ENCODE measurements around the gene ABTB2. TPM values are rescaled to one million over a fixed set of nuclear protein-coding genes. Genes with fewer than 3 reads are reported as not detected.

ABTB2 gene
- total RNA-seq, 2 experiments from 2014 or later = 0.06 to 0.09 TPM

- H3K9me3 ChIP-seq (ENCODE audit: low read length) = no peaks in the 10 kb centered on the region
- DNase-seq (ENCODE audit: low spot score) = no peak
- H3K9me2 ChIP-seq (ENCODE audit: insufficient read depth, low read length) = no peaks in the 10 kb centered on the region
- ChIA-PET CTCF (ENCODE audit: unreplicated experiment) (no interaction called here), POLR2A (interaction anchor here (0.9 kb wide), 1 partner anchor 12 kb away, joined by 4 read pairs; no protein-coding TSS in a partner anchor)
- H2AFZ ChIP-seq (ENCODE audit: low read length) = no peak overlapping the region
- no peaks in the 10 kb centered on the region for H3K79me2 ChIP-seq (ENCODE audit: insufficient read depth, low read depth, low read length)
- H3K27ac ChIP-seq (ENCODE audit: low read depth, low read length, poor library complexity, severe bottlenecking) = no peak overlapping the region
- intact Hi-C loops (cut with micrococcal nuclease; ENCODE audit: unreplicated experiment) = no loop called here
- H3K4me1 ChIP-seq (ENCODE audit: insufficient read depth, low read length, poor library complexity, severe bottlenecking) = no peaks in the 10 kb centered on the region
- no peak overlapping the region for H3K4me2 ChIP-seq (ENCODE audit: low read length)
- no TSS peak for BruUV-seq (replicated peaks)
- no peak for TF ChIP-seq EZH2phosphoT487 (IDR thresholded peaks at IDR 0.05; ENCODE audit: borderline replicate concordance, low read depth, low read length)
- no peak for TF ChIP-seq CTCF (conservative IDR thresholded peaks at IDR 0.05; ENCODE audit: low read length)
- no peak overlapping the region for H3K4me3 ChIP-seq (ENCODE audit: low read depth, low read length, poor library complexity, severe bottlenecking)
- no peaks in the 10 kb centered on the region for H3K36me3 ChIP-seq (ENCODE audit: insufficient read depth, low read length)
- H4K20me1 ChIP-seq (ENCODE audit: insufficient read depth, low read length) = no peaks in the 10 kb centered on the region
Observed at GRCh38 chr11:34344768-34345539, 12.9 kb downstream of the ABTB2 start.

GRCh38 chr11:34344410-34344767, 13.4 kb downstream of the ABTB2 start:
- no peaks in the 10 kb centered on the region for H3K4me1 ChIP-seq (ENCODE audit: insufficient read depth, low read length, poor library complexity, severe bottlenecking)
- intact Hi-C loops (cut with micrococcal nuclease; ENCODE audit: unreplicated experiment) = no loop called here
- POLR2A ChIA-PET = no interaction called here

More at GRCh38 chr11:34344410-34344767, 13.4 kb downstream of the ABTB2 start:
- Histone ChIP-seq H2AFZ (ENCODE audit: low read length) (no peak overlapping the region), H4K20me1 (ENCODE audit: insufficient read depth, low read length) (no peaks in the 10 kb centered on the region), H3K9me3 (ENCODE audit: low read length) (no peaks in the 10 kb centered on the region), H3K79me2 (ENCODE audit: insufficient read depth, low read depth, low read length) (no peaks in the 10 kb centered on the region), H3K36me3 (ENCODE audit: insufficient read depth, low read length) (no peaks in the 10 kb centered on the region), H3K27ac (ENCODE audit: low read depth, low read length, poor library complexity, severe bottlenecking) (no peak overlapping the region), H3K9me2 (ENCODE audit: insufficient read depth, low read length) (no peaks in the 10 kb centered on the region), H3K4me3 (ENCODE audit: low read depth, low read length, poor library complexity, severe bottlenecking) (no peak overlapping the region), H3K4me2 (ENCODE audit: low read length) (no peak overlapping the region)
- no peak for DNase-seq (ENCODE audit: low spot score)
- no TSS peak for BruUV-seq (replicated peaks)
- no peak for TF ChIP-seq CTCF (conservative IDR thresholded peaks at IDR 0.05; ENCODE audit: low read length)
- CTCF ChIA-PET (ENCODE audit: unreplicated experiment) = no interaction called here
